Endothelial cell (in vitro differentiated cells): ENCODE data around the gene TXNDC2. TPM values are rescaled to one million over a fixed set of nuclear protein-coding genes. Genes with fewer than 3 reads are reported as not detected.

Experiments used
- DNase-seq: peaks from one replicate; pipeline ENCODE4 v3.0.0; 2021; ENCODE audit warnings: low spot score
- H3K27ac Mint-ChIP-seq: one replicate; pipeline ENCODE4 v1.8.0; 2021; ENCODE audit warnings: mixed read lengths, inconsistent platforms; ENCODE audit not compliant: unreplicated experiment
- H3K27me3 Mint-ChIP-seq: one replicate; pipeline ENCODE4 v1.8.0; 2021; ENCODE audit warnings: mild to moderate bottlenecking, moderate library complexity, mixed read lengths, inconsistent platforms; ENCODE audit not compliant: unreplicated experiment
- H3K36me3 Mint-ChIP-seq: one replicate; pipeline ENCODE4 v1.8.0; 2021; ENCODE audit warnings: mild to moderate bottlenecking, low read depth, mixed read lengths, inconsistent platforms; ENCODE audit not compliant: unreplicated experiment
- H3K4me1 Mint-ChIP-seq: one replicate; pipeline ENCODE4 v1.8.0; 2021; ENCODE audit warnings: mild to moderate bottlenecking, mixed read lengths, inconsistent platforms; ENCODE audit not compliant: unreplicated experiment
- H3K4me3 Mint-ChIP-seq: one replicate; pipeline ENCODE4 v1.8.0; 2021; ENCODE audit warnings: mild to moderate bottlenecking, mixed read lengths, inconsistent platforms; ENCODE audit not compliant: unreplicated experiment
- H3K9me3 Mint-ChIP-seq: one replicate; pipeline ENCODE4 v1.8.0; 2021; ENCODE audit warnings: mixed read lengths, inconsistent platforms; ENCODE audit not compliant: unreplicated experiment
- CTCF ChIP-seq: fragments of 200-600 bp; sonication (generic); IDR thresholded peaks from one replicate; pipeline ENCODE4 v1.5.0; 2021; ENCODE audit warnings: antibody characterized with exemption; ENCODE audit not compliant: unreplicated experiment
- total RNA-seq: library from RNA; stranded (reverse); fragmentation: NEBNext Ultra II Directional; extraction: Animal tissue kit (Norgen Biotek cat#: 25700); gene quantifications from one replicate; pipeline ENCODE4 v1.2.1, GENCODE V29; 2021; ENCODE audit not compliant: unreplicated experiment

Gene TXNDC2
- total RNA-seq, 1 donor from 2014 or later: not detected

DNA sequence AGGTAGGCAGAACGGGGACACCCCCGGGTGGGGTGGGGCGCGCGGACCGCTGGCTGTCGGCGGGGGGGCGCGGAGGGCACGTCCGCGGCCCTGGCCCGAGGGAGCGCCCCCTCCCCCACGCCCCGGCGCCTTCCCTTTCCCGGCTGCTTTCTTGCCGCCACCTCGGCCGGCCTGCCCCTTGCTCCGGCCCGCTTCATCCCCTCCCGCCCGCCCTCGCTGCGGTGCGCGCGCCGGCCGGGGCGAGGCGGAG, 28.5 kb downstream of the TXNDC2 start:
- H3K9me3 Mint-ChIP-seq: no peaks in the 10 kb centered on the region
- DNase-seq: no peak
- no peak overlapping the region for H3K27ac Mint-ChIP-seq
- peak overlapping the region; percentile 93 for H3K4me3 Mint-ChIP-seq
- no peak for TF ChIP-seq CTCF
- peaks cover 27% of the 10 kb centered on the region for H3K4me1 Mint-ChIP-seq
- peaks cover 15% of the 10 kb centered on the region for H3K36me3 Mint-ChIP-seq
- H3K27me3 Mint-ChIP-seq: peaks cover 9% of the 10 kb centered on the region

DNA sequence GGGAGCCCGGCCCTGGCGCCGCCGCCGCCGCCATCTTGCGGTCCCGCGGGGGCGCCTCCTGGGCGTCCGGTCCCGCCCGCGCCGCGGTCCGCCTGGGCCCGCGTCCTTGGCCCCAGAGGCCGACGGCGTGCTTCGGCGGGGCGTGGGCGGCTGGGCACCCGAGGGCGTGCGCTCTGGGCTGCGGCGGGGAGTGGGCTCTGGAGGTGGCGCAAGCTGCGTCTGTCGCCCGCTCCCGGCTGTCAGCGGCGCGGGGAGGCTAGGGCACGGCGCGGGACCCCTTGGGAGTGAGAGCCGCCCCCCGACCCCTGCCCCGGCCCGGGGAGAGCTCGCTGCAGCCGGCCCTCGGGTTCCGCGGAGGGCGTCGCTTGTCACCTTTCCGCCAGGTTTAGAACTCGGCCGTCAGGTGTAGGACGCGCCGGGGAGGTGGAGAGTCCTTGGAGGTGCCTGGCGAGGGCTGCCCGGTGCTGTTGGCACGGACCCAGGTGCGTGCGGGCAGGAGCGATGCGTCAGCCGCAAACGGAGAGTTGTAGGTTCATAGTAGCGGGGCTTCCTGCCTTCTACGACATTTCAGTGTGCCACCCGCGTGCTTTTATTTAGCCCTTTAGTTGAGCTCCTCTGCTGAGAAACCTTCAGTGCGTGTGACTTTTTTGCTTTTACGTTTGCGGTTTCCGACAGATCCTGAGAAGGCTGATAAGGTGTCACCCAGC, 29.0 kb downstream of the TXNDC2 start:
- no peaks in the 10 kb centered on the region for H3K9me3 Mint-ChIP-seq
- TF ChIP-seq CTCF: no peak
- H3K4me1 Mint-ChIP-seq: peaks cover 27% of the 10 kb centered on the region
- peak overlapping the region; percentile 98 for H3K4me3 Mint-ChIP-seq
- peaks cover 15% of the 10 kb centered on the region for H3K36me3 Mint-ChIP-seq
- H3K27ac Mint-ChIP-seq: peak overlapping the region; percentile 95
- H3K27me3 Mint-ChIP-seq: peaks cover 9% of the 10 kb centered on the region
- DNase-seq: peak; percentile 42

DNA sequence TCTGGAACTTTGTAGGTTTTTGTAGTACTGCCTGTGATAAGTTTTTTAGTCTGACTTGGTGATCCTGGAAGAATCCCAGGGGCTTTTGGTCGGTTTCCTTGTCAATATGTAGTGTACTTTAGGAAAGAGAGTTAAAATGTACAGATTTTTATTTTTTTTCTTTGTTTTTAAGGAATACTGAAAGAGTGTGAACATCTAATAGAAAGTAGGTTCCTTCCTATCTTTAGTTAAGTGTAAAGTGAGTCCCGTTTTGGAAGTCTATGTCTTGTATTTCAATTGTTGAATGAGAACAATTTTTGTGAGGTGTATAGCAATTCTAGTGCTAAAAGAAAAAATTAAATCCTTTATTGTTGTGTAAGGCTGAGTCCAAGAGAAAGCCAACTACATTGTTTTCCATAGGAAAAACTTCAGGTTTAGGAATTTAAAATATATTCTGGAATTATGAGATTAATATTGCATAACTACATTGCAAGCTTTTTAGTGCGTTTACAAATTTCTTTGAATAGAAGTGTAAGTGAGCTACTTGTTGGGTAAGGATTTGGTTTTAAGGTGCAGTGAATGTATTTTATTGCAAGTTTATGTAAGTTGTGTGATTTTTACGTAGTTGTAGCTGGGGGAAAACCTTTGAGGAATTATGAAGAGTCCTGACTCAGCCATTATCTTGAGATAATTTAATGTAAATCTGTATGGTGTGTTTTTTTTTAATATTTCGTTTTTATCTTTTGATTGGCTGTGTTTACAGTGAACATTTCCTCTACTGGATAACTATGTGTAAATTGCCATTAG, 29.7 kb downstream of the TXNDC2 start:
- Mint-ChIP-seq H3K27me3 (peaks cover 9% of the 10 kb centered on the region), H3K27ac (peak overlapping the region; percentile 95), H3K9me3 (no peaks in the 10 kb centered on the region), H3K4me1 (peaks cover 27% of the 10 kb centered on the region), H3K36me3 (peaks cover 15% of the 10 kb centered on the region), H3K4me3 (peak overlapping the region; percentile 98)
- DNase-seq: no peak
- no peak for TF ChIP-seq CTCF

GRCh38 chr18:9916077-9916639, 30.4 kb downstream of the TXNDC2 start:
- DNase-seq: no peak
- Mint-ChIP-seq H3K36me3 (peaks cover 15% of the 10 kb centered on the region), H3K27me3 (peaks cover 9% of the 10 kb centered on the region), H3K27ac (peak overlapping the region; percentile 95), H3K4me3 (peak overlapping the region; percentile 98), H3K4me1 (peaks cover 27% of the 10 kb centered on the region), H3K9me3 (no peaks in the 10 kb centered on the region)
- no peak for TF ChIP-seq CTCF

- Mint-ChIP-seq H3K4me1 (peaks cover 27% of the 10 kb centered on the region), H3K27me3 (peaks cover 9% of the 10 kb centered on the region), H3K4me3 (peak overlapping the region; percentile 98), H3K36me3 (peaks cover 15% of the 10 kb centered on the region), H3K27ac (peak overlapping the region; percentile 95), H3K9me3 (no peaks in the 10 kb centered on the region)
- no peak for DNase-seq
- TF ChIP-seq CTCF: no peak
These were observed 31.0 kb downstream of the TXNDC2 start for GRCh38 chr18:9916808-9917207.
